HG03378 (cell line): Measurements from ENCODE around the gene NEGR1.

Experiments used
- ATAC-seq: cut with Tn5 transposase; IDR thresholded peaks from one replicate; pipeline ENCODE4 v1.9.1; 2021; ENCODE audit warnings: mild to moderate bottlenecking, moderate library complexity; ENCODE audit not compliant: unreplicated experiment

The NEGR1 gene

GRCh38 chr1:71510725-71511124, 771.6 kb downstream of the NEGR1 start:
- no peak for ATAC-seq

GRCh38 chr1:71509051-71509595, 773.2 kb downstream of the NEGR1 start:
- no peak for ATAC-seq

GRCh38 chr1:71502006-71502405, 780.3 kb downstream of the NEGR1 start:
- ATAC-seq = no peak

DNA sequence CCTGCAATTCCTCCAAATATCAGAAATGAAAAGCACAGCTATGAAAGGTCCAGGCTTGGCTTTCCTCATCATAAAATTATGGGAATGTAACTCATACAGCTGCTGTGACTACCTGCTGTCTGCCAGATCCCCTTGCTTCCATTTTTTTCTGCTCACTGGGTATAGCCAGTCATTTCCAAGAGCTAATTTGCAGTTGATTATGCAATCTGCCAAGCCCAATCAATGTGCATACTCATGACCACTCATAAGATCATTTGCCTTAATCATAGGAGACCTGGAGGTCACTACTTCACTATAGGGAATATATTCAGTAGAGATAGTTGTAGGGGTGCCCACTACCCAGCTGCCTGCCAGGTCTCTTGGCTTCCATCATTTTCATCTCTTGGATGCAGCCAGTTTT, 783.8 kb downstream of the NEGR1 start:
- ATAC-seq = no peak

DNA sequence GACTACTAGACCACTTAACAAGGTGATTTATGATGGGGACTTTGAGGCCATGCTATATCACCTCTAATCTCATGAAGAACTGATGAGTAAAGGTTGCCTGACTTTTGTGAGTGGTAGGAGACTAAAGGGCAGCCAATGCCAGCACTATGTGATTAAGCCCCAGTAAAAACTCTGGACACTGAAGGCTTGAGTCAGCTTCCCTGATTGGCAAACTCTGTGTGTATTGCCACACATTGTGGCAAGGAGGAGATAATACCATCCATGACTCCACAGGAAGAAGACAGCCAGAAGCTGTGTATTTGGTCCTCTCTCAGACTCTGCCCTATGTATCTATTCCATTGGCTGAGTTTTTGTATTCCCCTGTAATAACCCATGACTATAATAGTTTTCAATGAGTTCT, 788.2 kb downstream of the NEGR1 start:
- no peak for ATAC-seq

- no peak for ATAC-seq
Observed at GRCh38 chr1:71492298-71493041, 789.9 kb downstream of the NEGR1 start.

GRCh38 chr1:71490432-71490831, 791.9 kb downstream of the NEGR1 start:
- no peak for ATAC-seq

- ATAC-seq = no peak
Observed at GRCh38 chr1:71488555-71489252, 793.6 kb downstream of the NEGR1 start.

DNA sequence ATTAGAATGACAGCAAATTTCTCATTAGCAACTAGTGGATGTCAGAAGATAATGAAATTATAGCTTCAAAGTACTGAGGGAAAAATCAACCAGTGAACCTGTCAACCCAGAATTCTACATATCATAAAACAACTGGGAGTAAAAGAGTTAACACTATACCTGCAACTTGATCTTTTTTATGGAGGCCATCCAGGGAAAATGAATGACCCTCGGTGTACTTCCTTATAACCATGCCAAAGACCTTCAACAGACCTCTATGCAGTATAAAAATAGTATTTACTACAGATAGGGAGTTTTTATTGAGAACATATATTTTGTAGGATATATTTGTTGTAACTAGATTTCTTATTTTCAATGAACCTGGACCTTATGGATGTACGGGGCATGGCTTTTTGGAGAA, 809.0 kb downstream of the NEGR1 start:
- ATAC-seq = no peak

DNA sequence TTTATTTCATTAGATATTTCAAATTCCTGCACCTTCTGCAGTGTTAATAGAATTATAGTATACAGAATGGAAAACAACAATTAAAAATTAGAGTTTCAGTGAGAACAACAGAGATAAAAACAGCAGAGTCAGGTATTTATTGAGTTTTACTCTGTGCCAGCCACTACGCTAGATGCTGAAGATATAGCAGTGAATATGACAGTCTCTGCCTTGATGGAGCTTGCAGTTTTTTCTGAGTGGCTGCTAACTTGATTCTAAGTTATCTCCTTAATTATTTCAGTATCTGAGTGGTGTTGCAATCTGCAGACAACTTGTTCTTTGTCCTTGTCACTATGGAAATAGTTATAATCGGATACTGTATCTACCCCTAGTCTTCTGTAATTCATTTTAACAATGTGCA, 817.2 kb downstream of the NEGR1 start:
- no peak for ATAC-seq

- no peak for ATAC-seq
Observed at GRCh38 chr1:71464016-71464415, 818.3 kb downstream of the NEGR1 start.

GRCh38 chr1:71463144-71463543, 819.2 kb downstream of the NEGR1 start:
- ATAC-seq = no peak

- no peak for ATAC-seq
Observed at GRCh38 chr1:71462247-71462646, 820.1 kb downstream of the NEGR1 start.

GRCh38 chr1:71461416-71461815, 820.9 kb downstream of the NEGR1 start:
- ATAC-seq = no peak

- ATAC-seq = no peak
Observed at GRCh38 chr1:71448444-71448843, 833.9 kb downstream of the NEGR1 start.

DNA sequence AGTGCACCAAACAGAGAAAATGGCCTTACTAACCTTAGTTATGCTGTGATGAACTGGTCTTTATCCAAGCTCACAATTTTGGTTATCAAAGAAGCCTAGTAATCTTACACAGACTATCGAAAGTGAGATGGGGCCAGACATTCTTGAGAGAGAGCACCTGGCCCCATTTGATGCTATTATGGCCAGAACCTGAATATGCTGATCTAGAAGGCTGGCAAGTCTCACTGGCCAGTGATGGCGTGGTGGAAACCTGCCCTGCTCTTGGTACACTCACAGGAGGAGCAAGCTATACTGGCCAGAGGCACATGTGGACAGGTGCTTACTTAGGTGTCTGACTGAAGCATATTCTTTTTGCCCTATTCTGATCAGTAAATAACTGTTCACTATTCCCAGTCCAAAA, 843.7 kb downstream of the NEGR1 start:
- no peak for ATAC-seq

DNA sequence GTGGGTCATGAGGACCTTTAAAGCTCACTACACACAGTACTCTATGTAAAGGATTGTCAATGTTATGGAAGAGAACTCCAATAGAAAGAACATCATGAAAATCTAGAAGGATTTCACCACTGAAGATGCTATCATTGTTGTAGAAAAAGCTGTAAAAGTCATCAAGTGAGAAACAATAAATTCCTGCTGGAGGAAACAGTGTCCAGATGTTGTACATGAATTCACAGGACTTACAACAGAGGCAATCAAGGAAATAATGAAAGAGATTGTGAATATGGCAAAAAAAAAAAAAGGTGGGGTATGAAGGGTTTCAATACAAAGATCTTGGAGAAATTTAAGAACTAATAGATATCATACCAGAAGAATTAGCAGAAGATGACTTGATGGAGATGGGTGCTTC, 846.4 kb downstream of the NEGR1 start:
- no peak for ATAC-seq

- ATAC-seq = no peak
Observed at GRCh38 chr1:71434240-71434639, 848.1 kb downstream of the NEGR1 start.

GRCh38 chr1:71428029-71428428, 854.3 kb downstream of the NEGR1 start:
- no peak for ATAC-seq

- ATAC-seq = no peak
Observed at GRCh38 chr1:71427066-71427465, 855.3 kb downstream of the NEGR1 start.

DNA sequence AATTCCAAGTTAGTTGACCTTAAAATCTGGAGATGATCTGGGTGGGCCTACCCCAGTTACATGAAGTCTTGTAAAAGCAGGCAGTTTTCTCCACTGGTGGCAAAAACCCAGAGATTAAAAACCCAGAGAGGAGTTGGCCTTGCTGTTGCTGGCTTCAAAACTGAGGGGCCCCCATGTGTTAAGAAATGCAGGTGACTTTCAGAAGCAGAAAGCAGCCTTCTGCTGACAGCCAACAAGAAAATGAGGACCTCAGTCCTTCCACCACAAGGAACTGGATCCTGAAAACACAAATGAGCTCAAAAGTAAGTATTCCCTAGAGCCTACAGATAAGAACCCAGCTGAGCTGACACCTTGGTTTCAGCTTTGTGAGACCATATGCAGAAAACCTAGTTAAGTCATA, 857.8 kb downstream of the NEGR1 start:
- ATAC-seq = no peak

DNA sequence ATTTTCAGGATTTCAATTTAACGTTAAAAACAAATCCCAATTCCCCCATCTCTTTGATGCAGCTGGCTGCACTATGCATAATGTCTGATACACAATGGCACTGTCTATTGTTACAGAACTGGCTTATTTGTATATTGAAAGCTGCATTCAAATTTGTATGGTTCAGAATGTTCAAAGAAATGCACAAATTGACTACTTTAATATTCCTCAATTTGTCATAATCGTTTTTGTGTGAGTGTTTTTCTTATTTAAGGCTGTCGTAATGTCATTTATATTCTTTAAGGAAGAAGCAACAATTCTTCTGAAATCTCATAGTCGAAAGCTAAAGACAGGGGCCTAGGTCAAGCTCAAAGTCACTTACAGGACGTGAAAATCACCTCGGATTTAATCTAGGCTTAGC, 860.1 kb downstream of the NEGR1 start:
- ATAC-seq = no peak
